ENCODE data around the gene CAMSAP2.
"Not testable (repeated sequence)": the region's sequence is repeated elsewhere in the genome, so short reads cannot be mapped to it uniquely, and the experiment has no call there.

DNA sequence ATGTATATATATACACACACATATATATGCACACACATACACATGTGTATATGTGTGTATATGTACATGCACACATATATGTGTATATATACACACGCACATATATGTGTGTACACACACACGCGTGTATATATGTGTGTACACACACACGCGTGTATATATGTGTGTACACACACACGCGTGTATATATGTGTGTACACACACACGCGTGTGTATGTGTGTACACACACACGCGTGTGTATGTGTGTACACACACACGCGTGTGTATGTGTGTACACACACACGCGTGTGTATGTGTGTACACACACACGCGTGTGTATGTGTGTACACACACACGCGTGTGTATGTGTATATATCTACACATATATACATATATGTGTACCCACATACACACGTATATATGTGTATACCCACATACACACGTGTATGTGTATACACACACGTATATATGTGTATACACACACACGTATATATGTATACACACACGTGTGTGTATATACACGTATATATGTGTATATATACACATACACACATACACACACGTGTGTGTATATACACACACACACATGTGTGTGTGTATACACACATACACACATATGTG, 78.0 kb downstream of the CAMSAP2 start:
- TF ChIP-seq CTCF, POLR2A (IDR thresholded peaks at IDR 0.05): not testable (repeated sequence)
